GM23338 (cell line): Measurements from ENCODE around the gene EFCAB13. TPM values are rescaled to one million over a fixed set of nuclear protein-coding genes. Genes with fewer than 3 reads are reported as not detected.

Experiments used
- ATAC-seq: fragments of 200-7000 bp; cut with Tn5 transposase; 3 replicates; pipeline ENCODE4 v1.9.1; 2020
- DNase-seq: peaks from one replicate; pipeline ENCODE4 v3.0.0-alpha.2; 2015; ENCODE audit warnings: low spot score
- H2AFZ ChIP-seq: fragments of 200-600 bp; sonication (generic); 2 replicates; pipeline ENCODE4 v1.8.0; 2016; ENCODE audit warnings: antibody characterized with exemption, mild to moderate bottlenecking, moderate library complexity
- H3F3A ChIP-seq: fragments of 200-600 bp; sonication (generic); replicated peaks from 2 replicates; pipeline ENCODE4 v1.8.0; 2017; ENCODE audit warnings: antibody characterized with exemption, mixed run types, low read depth
- H3K27ac ChIP-seq: fragments of 200-600 bp; sonication (generic); 2 replicates; pipeline ENCODE4 v1.6.1; 2016; ENCODE audit warnings: low read depth
- H3K27me3 ChIP-seq: fragments of 200-600 bp; sonication (generic); 2 replicates; pipeline ENCODE4 v1.8.0; 2016; ENCODE audit warnings: mild to moderate bottlenecking, mixed run types, moderate library complexity; ENCODE audit not compliant: insufficient read depth
- H3K36me3 ChIP-seq: fragments of 200-600 bp; sonication (generic); 2 replicates; pipeline ENCODE4 v1.8.0; 2016; ENCODE audit warnings: mild to moderate bottlenecking; ENCODE audit not compliant: insufficient read depth
- H3K4me1 ChIP-seq: fragments of 200-600 bp; sonication (generic); 2 replicates; pipeline ENCODE4 v1.8.0; 2016; ENCODE audit warnings: mild to moderate bottlenecking, moderate library complexity; ENCODE audit not compliant: insufficient read depth
- H3K4me2 ChIP-seq: fragments of 200-600 bp; sonication (generic); 2 replicates; pipeline ENCODE4 v1.7.1; 2017; ENCODE audit warnings: mixed run types
- H3K4me3 ChIP-seq: fragments of 200-600 bp; sonication (generic); 2 replicates; pipeline ENCODE4 v1.6.1; 2016; ENCODE audit warnings: mixed run types
- H3K79me2 ChIP-seq: fragments of 200-600 bp; sonication (generic); replicated peaks from 2 replicates; pipeline ENCODE4 v1.8.0; 2017; ENCODE audit warnings: mild to moderate bottlenecking; ENCODE audit not compliant: insufficient read depth
- H3K9me2 ChIP-seq: fragments of 200-600 bp; sonication (generic); 2 replicates; pipeline ENCODE4 v1.8.0; 2017; ENCODE audit not compliant: insufficient read depth
- H4K20me1 ChIP-seq: fragments of 200-600 bp; sonication (generic); replicated peaks from 2 replicates; pipeline ENCODE4 v1.8.0; 2017; ENCODE audit warnings: mild to moderate bottlenecking; ENCODE audit not compliant: insufficient read depth
- H3K27ac Mint-ChIP-seq: 2 replicates; pipeline ENCODE4 v1.8.0; 2020; ENCODE audit warnings: inconsistent platforms, mild to moderate bottlenecking, moderate library complexity, mixed read lengths
- H3K27me3 Mint-ChIP-seq: 3 replicates; pipeline ENCODE4 v1.8.0; 2022; ENCODE audit warnings: low read depth, mild to moderate bottlenecking, moderate library complexity, mixed read lengths, inconsistent platforms; ENCODE audit not compliant: insufficient read depth, poor library complexity
- H3K36me3 Mint-ChIP-seq: 3 replicates; pipeline ENCODE4 v1.8.0; 2021; ENCODE audit warnings: low read depth, mild to moderate bottlenecking, inconsistent platforms, moderate library complexity, mixed read lengths
- H3K4me1 Mint-ChIP-seq: 3 replicates; pipeline ENCODE4 v1.8.0; 2020; ENCODE audit warnings: mild to moderate bottlenecking, inconsistent platforms, mixed read lengths
- H3K4me3 Mint-ChIP-seq: 3 replicates; pipeline ENCODE4 v1.8.0; 2021; ENCODE audit warnings: moderate library complexity, mild to moderate bottlenecking, inconsistent platforms, mixed read lengths
- H3K9me3 Mint-ChIP-seq: 3 replicates; pipeline ENCODE4 v1.8.0; 2020; ENCODE audit warnings: moderate library complexity, mild to moderate bottlenecking, inconsistent platforms, mixed read lengths
- CREB1 ChIP-seq: fragments of 250-450 bp; sonication (Bioruptor Pico); IDR thresholded peaks from 2 replicates; pipeline ENCODE4 v1.5.0; 2020; ENCODE audit warnings: low read depth, mild to moderate bottlenecking, moderate library complexity
- CTCF ChIP-seq, 2 experiments: fragments of 200-600 bp in 1 of 2; sonication (generic) in 1 of 2; conservative IDR thresholded peaks; 2 replicates each; pipeline versions ENCODE4 v1.5.1 to v1.6.1; 2016 to 2017; ENCODE audit warnings: antibody characterized with exemption in 2 of 2, low read depth in 2 of 2, mild to moderate bottlenecking in 2 of 2, moderate library complexity in 1 of 2
- ETS1 ChIP-seq: IDR thresholded peaks from 2 replicates; pipeline ENCODE4 v1.6.1; 2016; ENCODE audit warnings: antibody characterized with exemption
- EZH2 ChIP-seq: fragments of 200-600 bp; sonication (generic); IDR thresholded peaks from one replicate; pipeline ENCODE4 v1.8.0; 2017; ENCODE audit warnings: antibody characterized with exemption, mild to moderate bottlenecking, low read depth; ENCODE audit not compliant: unreplicated experiment
- JUNB ChIP-seq: IDR thresholded peaks from one replicate; pipeline ENCODE4 v1.6.1; 2016; ENCODE audit warnings: antibody characterized with exemption; ENCODE audit not compliant: unreplicated experiment
- NANOG ChIP-seq: IDR thresholded peaks from 2 replicates; pipeline ENCODE4 v1.6.1; 2016; ENCODE audit warnings: antibody characterized with exemption, borderline replicate concordance
- POLR2AphosphoS5 ChIP-seq: IDR thresholded peaks from 2 replicates; pipeline ENCODE4 v1.6.1; 2016; ENCODE audit warnings: antibody characterized with exemption, low read depth
- REST ChIP-seq: IDR thresholded peaks from one replicate; pipeline ENCODE4 v1.6.1; 2018; ENCODE audit warnings: antibody characterized with exemption; ENCODE audit not compliant: unreplicated experiment
- STAT1 ChIP-seq: IDR thresholded peaks from one replicate; pipeline ENCODE4 v1.6.1; 2016; ENCODE audit warnings: antibody characterized with exemption; ENCODE audit not compliant: unreplicated experiment
- ZNF114 ChIP-seq: fragments of 250-450 bp; sonication (Bioruptor Pico); IDR thresholded peaks from 2 replicates; pipeline ENCODE4 v1.5.0; 2020; ENCODE audit warnings: mild to moderate bottlenecking, moderate library complexity
- ZNF331 ChIP-seq: fragments of 250-450 bp; sonication (Bioruptor Pico); IDR thresholded peaks from 2 replicates; pipeline ENCODE4 v1.5.0; 2020; ENCODE audit warnings: low read depth, mild to moderate bottlenecking, moderate library complexity
- ZNF462 ChIP-seq: fragments of 250-450 bp; sonication (Bioruptor Pico); IDR thresholded peaks from 2 replicates; pipeline ENCODE4 v1.5.0; 2020; ENCODE audit warnings: mild to moderate bottlenecking, moderate library complexity
- polyA plus RNA-seq: library from polyadenylated mRNA; unstranded; fragments of >200 nt; fragmentation: Nextera tagmentation; extraction: Ambion mirVana; gene quantifications from 2 replicates; pipeline ENCODE4 v1.2.1, GENCODE V29; 2016
- total RNA-seq: library from RNA; depleted of rRNA; stranded (reverse); fragments of >200 nt; shearing (Covaris generic); gene quantifications from 2 replicates; pipeline ENCODE4 v1.2.3, GENCODE V29; 2014

Gene EFCAB13
- total and polyA plus RNA-seq, 2 experiments from 2014 or later, result 4.1 to 5.4 TPM

GRCh38 chr17:47295874-47296255, 27.9 kb upstream of the EFCAB13 start (continued):
- no peak for TF ChIP-seq CTCF (conservative IDR thresholded peaks at IDR 0.05; ENCODE audit: low read depth in 2 of 2)
- no peak for TF ChIP-seq POLR2AphosphoS5
- no peak for TF ChIP-seq NANOG
- no peak for TF ChIP-seq EZH2
- no peak for TF ChIP-seq REST
- no peak for TF ChIP-seq ZNF331 (CRISPR knock-in tag)
- no peak for TF ChIP-seq ZNF114 (CRISPR knock-in tag)
- TF ChIP-seq STAT1, result no peak
- no peak for TF ChIP-seq JUNB

- Histone ChIP-seq H3K9me2 (no peaks in the 10 kb centered on the region), H3K27ac (no peak overlapping the region), H3K27me3 (no peaks in the 10 kb centered on the region), H3K4me3 (no peak overlapping the region), H2AFZ (no peak overlapping the region), H3K4me1 (no peaks in the 10 kb centered on the region), H3K79me2 (no peaks in the 10 kb centered on the region), H4K20me1 (no peaks in the 10 kb centered on the region), H3K4me2 (no peak overlapping the region), H3K36me3 (no peaks in the 10 kb centered on the region), H3F3A (no peaks in the 10 kb centered on the region)
- peaks cover 2% of the 10 kb centered on the region for H3K27me3 Mint-ChIP-seq
- no peak overlapping the region for H3K4me3 Mint-ChIP-seq
- no peak overlapping the region for H3K27ac Mint-ChIP-seq
- H3K36me3 Mint-ChIP-seq, result no peaks in the 10 kb centered on the region
- peaks cover 2% of the 10 kb centered on the region; the same call in 1 of the 3 replicates for H3K4me1 Mint-ChIP-seq
- no peaks in the 10 kb centered on the region for H3K9me3 Mint-ChIP-seq
- ATAC-seq, result no peak
- DNase-seq, result no peak
- no peak for TF ChIP-seq JUNB
- no peak for TF ChIP-seq ETS1
- no peak for TF ChIP-seq ZNF462 (CRISPR knock-in tag)
- TF ChIP-seq CREB1 (CRISPR knock-in tag), result no peak
Measured at GRCh38 chr17:47297661-47298400, 25.9 kb upstream of the EFCAB13 start.
